Astrocyte (in vitro differentiated cells and primary cell): Measurements from ENCODE around the gene PCBD2. TPM values are rescaled to one million over a fixed set of nuclear protein-coding genes. Genes with fewer than 3 reads are reported as not detected.
A peak's percentile ranks its signal among the peaks of the same experiment; 100 is the strongest.
"Not testable (repeated sequence)": the region's sequence is repeated elsewhere in the genome, so short reads cannot be mapped to it uniquely, and the experiment has no call there.

Experiments
- DNase-seq: peaks from one replicate; pipeline ENCODE4 v3.0.0-alpha.2; 2010; ENCODE audit warnings: low read depth
- FAIRE-seq: peaks from 2 replicates; lab custom pipeline; 2011; peaks lifted over from hg19 to GRCh38; lab: Jason Lieb, UNC
- H2AFZ ChIP-seq: 2 replicates; pipeline ENCODE4 v1.6.0; 2012; ENCODE audit warnings: low read depth, low read length, inconsistent platforms
- H3K27ac ChIP-seq: 2 replicates; pipeline ENCODE4 v1.5.1; 2011; ENCODE audit warnings: low read depth, low read length, inconsistent platforms
- H3K27me3 ChIP-seq: 2 replicates; pipeline ENCODE4 v1.6.0; 2011; ENCODE audit warnings: low read length, inconsistent platforms; ENCODE audit not compliant: insufficient read depth
- H3K36me3 ChIP-seq: 2 replicates; pipeline ENCODE4 v1.5.1; 2011; ENCODE audit warnings: low read length, inconsistent platforms; ENCODE audit not compliant: insufficient read depth
- H3K4me1 ChIP-seq: 2 replicates; pipeline ENCODE4 v1.5.1; 2011; ENCODE audit warnings: low read length, inconsistent platforms; ENCODE audit not compliant: insufficient read depth
- H3K4me2 ChIP-seq: 2 replicates; pipeline ENCODE4 v1.6.0; 2012; ENCODE audit warnings: low read length, inconsistent platforms
- H3K4me3 ChIP-seq: 2 replicates; pipeline ENCODE4 v1.5.1; 2011; ENCODE audit warnings: low read depth, mild to moderate bottlenecking, low read length, inconsistent platforms; ENCODE audit not compliant: insufficient read depth
- H3K79me2 ChIP-seq: 2 replicates; pipeline ENCODE4 v1.6.0; 2012; ENCODE audit warnings: mild to moderate bottlenecking, low read length, inconsistent platforms; ENCODE audit not compliant: insufficient read depth
- H3K9ac ChIP-seq: 2 replicates; pipeline ENCODE4 v1.6.0; 2012; ENCODE audit warnings: mild to moderate bottlenecking, low read length, inconsistent platforms
- H3K9me3 ChIP-seq: 2 replicates; pipeline ENCODE4 v1.5.1; 2012; ENCODE audit warnings: low read depth, mild to moderate bottlenecking, low read length, inconsistent platforms; ENCODE audit not compliant: insufficient read depth
- H4K20me1 ChIP-seq: 2 replicates; pipeline ENCODE4 v1.6.0; 2012; ENCODE audit warnings: low read length, inconsistent platforms; ENCODE audit not compliant: insufficient read depth
- H3K27ac Mint-ChIP-seq: one replicate; pipeline ENCODE4 v1.8.0; 2021; ENCODE audit warnings: mild to moderate bottlenecking, mixed read lengths; ENCODE audit not compliant: unreplicated experiment
- H3K27me3 Mint-ChIP-seq: one replicate; pipeline ENCODE4 v1.8.0; 2021; ENCODE audit warnings: low read depth, mixed read lengths; ENCODE audit not compliant: unreplicated experiment
- H3K36me3 Mint-ChIP-seq: one replicate; pipeline ENCODE4 v1.8.0; 2021; ENCODE audit warnings: low read depth, mixed read lengths; ENCODE audit not compliant: unreplicated experiment
- H3K4me1 Mint-ChIP-seq: one replicate; pipeline ENCODE4 v1.8.0; 2021; ENCODE audit warnings: low read depth, mixed read lengths; ENCODE audit not compliant: unreplicated experiment
- H3K4me3 Mint-ChIP-seq: one replicate; pipeline ENCODE4 v1.8.0; 2021; ENCODE audit warnings: mild to moderate bottlenecking, moderate library complexity, mixed read lengths; ENCODE audit not compliant: unreplicated experiment
- H3K9me3 Mint-ChIP-seq: one replicate; pipeline ENCODE4 v1.8.0; 2021; ENCODE audit warnings: mild to moderate bottlenecking, mixed read lengths; ENCODE audit not compliant: unreplicated experiment
- EZH2 ChIP-seq: IDR thresholded peaks from 2 replicates; pipeline ENCODE4 v1.6.1; 2012; ENCODE audit warnings: mild to moderate bottlenecking, low read length, inconsistent platforms; ENCODE audit not compliant: insufficient read depth
- total RNA-seq: library from RNA; stranded (reverse); gene quantifications from 2 replicates; pipeline ENCODE4 v1.2.1, GENCODE V29; 2021
- TF ChIP-seq, protein P1 (sequence below): IDR thresholded peaks from 2 replicates; pipeline ENCODE4 v1.5.1; 2011; ENCODE audit warnings: low read depth, mild to moderate bottlenecking, inconsistent platforms, low read length, moderate library complexity; ENCODE audit not compliant: insufficient read depth

Gene PCBD2
- total RNA-seq, 1 donor from 2014 or later = 10.2 TPM

DNA sequence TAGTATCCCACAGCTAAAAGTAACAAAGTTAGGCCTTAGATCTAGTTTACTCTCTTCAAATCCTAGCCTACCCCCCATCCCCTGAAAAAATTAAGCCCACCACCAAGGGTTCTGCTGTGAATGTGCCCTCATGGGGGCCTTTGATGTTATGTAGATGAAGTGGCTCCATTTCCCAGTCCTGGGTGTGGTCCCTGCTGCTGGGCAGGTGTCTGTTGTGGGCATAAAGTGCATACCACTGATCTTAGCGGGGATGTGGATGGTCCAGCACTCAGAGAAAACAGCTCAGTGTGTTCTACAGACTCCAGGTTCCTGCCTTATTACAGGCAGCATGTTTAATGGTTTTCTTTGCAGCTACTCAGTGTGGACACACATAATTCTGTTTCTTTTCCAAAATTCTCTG is 1.9 kb downstream of the PCBD2 start:
- peaks cover 7% of the 10 kb centered on the region for H3K36me3 ChIP-seq
- H3K27ac ChIP-seq = no peak overlapping the region
- peaks cover 8% of the 10 kb centered on the region for H3K79me2 ChIP-seq
- H3K36me3 Mint-ChIP-seq = peaks cover 5% of the 10 kb centered on the region
- H3K4me3 Mint-ChIP-seq = peak overlapping the region; percentile 50
- TF ChIP-seq, protein P1, sequence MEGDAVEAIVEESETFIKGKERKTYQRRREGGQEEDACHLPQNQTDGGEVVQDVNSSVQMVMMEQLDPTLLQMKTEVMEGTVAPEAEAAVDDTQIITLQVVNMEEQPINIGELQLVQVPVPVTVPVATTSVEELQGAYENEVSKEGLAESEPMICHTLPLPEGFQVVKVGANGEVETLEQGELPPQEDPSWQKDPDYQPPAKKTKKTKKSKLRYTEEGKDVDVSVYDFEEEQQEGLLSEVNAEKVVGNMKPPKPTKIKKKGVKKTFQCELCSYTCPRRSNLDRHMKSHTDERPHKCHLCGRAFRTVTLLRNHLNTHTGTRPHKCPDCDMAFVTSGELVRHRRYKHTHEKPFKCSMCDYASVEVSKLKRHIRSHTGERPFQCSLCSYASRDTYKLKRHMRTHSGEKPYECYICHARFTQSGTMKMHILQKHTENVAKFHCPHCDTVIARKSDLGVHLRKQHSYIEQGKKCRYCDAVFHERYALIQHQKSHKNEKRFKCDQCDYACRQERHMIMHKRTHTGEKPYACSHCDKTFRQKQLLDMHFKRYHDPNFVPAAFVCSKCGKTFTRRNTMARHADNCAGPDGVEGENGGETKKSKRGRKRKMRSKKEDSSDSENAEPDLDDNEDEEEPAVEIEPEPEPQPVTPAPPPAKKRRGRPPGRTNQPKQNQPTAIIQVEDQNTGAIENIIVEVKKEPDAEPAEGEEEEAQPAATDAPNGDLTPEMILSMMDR = no peak
- TF ChIP-seq EZH2 = no peak
- peaks cover 9% of the 10 kb centered on the region for H3K4me1 Mint-ChIP-seq
- H3K27me3 Mint-ChIP-seq = no peaks in the 10 kb centered on the region
- H3K4me2 ChIP-seq = no peak overlapping the region
- no peak overlapping the region for H3K9ac ChIP-seq
- H3K4me1 ChIP-seq = no peaks in the 10 kb centered on the region
- H3K4me3 ChIP-seq = no peak overlapping the region
- DNase-seq = no peak
- H2AFZ ChIP-seq = no peak overlapping the region
- FAIRE-seq = no peak
- no peak overlapping the region for H3K27ac Mint-ChIP-seq
- no peaks in the 10 kb centered on the region for H3K9me3 ChIP-seq
- H3K9me3 Mint-ChIP-seq = no peaks in the 10 kb centered on the region
- no peaks in the 10 kb centered on the region for H3K27me3 ChIP-seq
- H4K20me1 ChIP-seq = peaks cover under 1% of the 10 kb centered on the region

DNA sequence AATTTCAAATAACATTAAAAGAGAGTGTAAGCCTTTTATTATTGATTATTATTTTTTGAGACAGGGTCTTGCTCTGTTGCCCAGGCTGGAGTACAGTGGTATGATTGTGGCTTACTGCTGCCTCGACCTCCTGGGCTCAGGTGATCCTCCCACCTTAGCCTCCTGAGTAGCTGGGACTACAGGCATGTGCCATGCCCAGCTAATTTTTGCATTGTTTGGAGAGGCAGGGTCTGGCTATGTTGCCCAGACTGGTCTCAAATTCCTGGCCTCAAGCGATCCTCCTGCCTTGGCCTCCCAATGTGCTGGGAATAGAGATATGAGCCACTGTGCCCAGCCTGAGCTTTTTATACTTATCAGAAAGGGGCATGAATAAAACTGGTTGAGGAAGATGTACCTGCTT is 5.8 kb downstream of the PCBD2 start:
- H3K27ac Mint-ChIP-seq, H3K4me3 ChIP-seq, H3K9ac ChIP-seq, H3K9me3 Mint-ChIP-seq, H3K4me1 Mint-ChIP-seq, H3K4me3 Mint-ChIP-seq, H3K9me3 ChIP-seq, H3K4me2 ChIP-seq, H2AFZ ChIP-seq, H3K27ac ChIP-seq, H3K79me2 ChIP-seq, H3K36me3 Mint-ChIP-seq, FAIRE-seq, H3K27me3 ChIP-seq, DNase-seq, H3K27me3 Mint-ChIP-seq, H3K4me1 ChIP-seq: not testable (repeated sequence)
- Histone ChIP-seq H4K20me1 (peaks cover 15% of the 10 kb centered on the region), H3K36me3 (peaks cover 16% of the 10 kb centered on the region)

DNA sequence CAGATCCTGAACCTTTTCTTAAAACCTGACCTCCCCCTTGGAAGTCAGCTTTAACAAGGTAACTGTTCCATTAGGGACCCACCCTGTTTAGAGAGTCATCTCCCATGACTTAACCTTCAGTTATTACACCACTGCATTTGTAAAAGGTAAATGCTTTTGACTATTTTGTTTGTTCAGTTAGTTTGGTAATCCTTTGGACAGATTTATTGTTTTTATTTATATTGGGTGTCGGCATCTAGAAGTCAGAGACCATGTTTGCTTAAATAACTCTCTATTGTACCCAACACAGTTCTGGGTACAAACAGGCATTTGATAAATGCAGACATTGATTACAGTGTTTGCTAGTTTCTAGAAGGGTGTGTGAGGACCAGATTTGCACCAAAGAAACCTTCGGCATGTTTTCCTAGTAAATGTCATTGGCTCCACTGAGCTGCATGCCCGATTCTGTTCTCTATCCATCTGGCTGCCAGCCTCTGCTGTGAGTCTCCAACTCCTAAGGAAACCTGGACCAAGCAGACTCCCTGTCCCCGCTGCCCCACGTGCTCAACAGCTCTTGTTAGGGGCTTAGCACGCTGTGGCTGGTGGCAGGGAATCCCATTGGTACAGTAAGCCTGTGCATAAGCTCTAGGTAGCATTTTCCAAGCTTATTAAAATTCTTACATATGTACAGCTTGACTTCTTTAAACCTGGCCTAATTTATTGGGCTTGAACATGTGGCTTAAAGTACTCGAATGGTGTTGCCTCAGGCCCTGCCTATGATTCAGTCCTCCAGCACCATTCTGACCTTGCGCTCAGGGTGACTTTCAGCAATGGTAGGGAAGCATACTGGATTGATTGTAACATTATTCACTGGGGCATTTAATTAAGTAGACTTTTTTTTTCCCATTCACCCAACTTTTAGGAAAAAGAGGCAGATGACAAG is 6.6 kb downstream of the PCBD2 start:
- Histone ChIP-seq H3K79me2 (peaks cover 4% of the 10 kb centered on the region), H3K36me3 (peaks cover 16% of the 10 kb centered on the region), H2AFZ (no peak overlapping the region), H3K27ac (no peak overlapping the region), H3K4me1 (no peaks in the 10 kb centered on the region), H4K20me1 (peaks cover 15% of the 10 kb centered on the region), H3K9ac (no peak overlapping the region), H3K4me2 (no peak overlapping the region), H3K9me3 (no peaks in the 10 kb centered on the region), H3K27me3 (no peaks in the 10 kb centered on the region), H3K4me3 (no peak overlapping the region)
- Mint-ChIP-seq H3K27me3 (no peaks in the 10 kb centered on the region), H3K27ac (no peak overlapping the region), H3K9me3 (no peaks in the 10 kb centered on the region), H3K4me1 (no peaks in the 10 kb centered on the region), H3K36me3 (peaks cover 6% of the 10 kb centered on the region), H3K4me3 (no peak overlapping the region)
- TF ChIP-seq, protein P1 = no peak
- no peak for TF ChIP-seq EZH2
- FAIRE-seq (no peak), DNase-seq (no peak)
